Activated B cell treated with CpG ODN at 0.5 μM for 24 hours (primary cell): ENCODE measurements around the gene SLC35B1. TPM values are rescaled to one million over a fixed set of nuclear protein-coding genes. Genes with fewer than 3 reads are reported as not detected.

Source experiments
- ATAC-seq: fragments of 200-7000 bp; cut with Tn5 transposase; one replicate; pipeline ENCODE4 v1.10.0; 2021; ENCODE audit warnings: low read depth, mild to moderate bottlenecking, moderate library complexity
- CTCF ChIA-PET: fragments of 350-600 bp; sonication (Branson Sonifier 250); formaldehyde crosslinking; loops from one replicate; lab custom pipeline; 2021; ENCODE audit warnings: antibody characterized with exemption; lab: Charles Lee
- POLR2A ChIA-PET: fragments of 350-600 bp; sonication (Branson Sonifier 250); formaldehyde crosslinking; loops from one replicate; lab custom pipeline; 2021; ENCODE audit warnings: antibody characterized with exemption; lab: Charles Lee
- DNase-seq: peaks from one replicate; pipeline ENCODE4 v3.0.0; 2022
- H3K27ac Mint-ChIP-seq: one replicate; pipeline ENCODE4 v1.8.0; 2020; ENCODE audit warnings: mixed read lengths
- H3K27me3 Mint-ChIP-seq: one replicate; pipeline ENCODE4 v1.8.0; 2021; ENCODE audit warnings: mixed read lengths
- H3K36me3 Mint-ChIP-seq: one replicate; pipeline ENCODE4 v1.8.0; 2021; ENCODE audit warnings: low read depth, mixed read lengths
- H3K4me1 Mint-ChIP-seq: one replicate; pipeline ENCODE4 v1.8.0; 2021; ENCODE audit warnings: mixed read lengths
- H3K4me3 Mint-ChIP-seq: one replicate; pipeline ENCODE4 v1.8.0; 2020; ENCODE audit warnings: mild to moderate bottlenecking, mixed read lengths
- H3K9me3 Mint-ChIP-seq: one replicate; pipeline ENCODE4 v1.8.0; 2020; ENCODE audit warnings: mixed read lengths
- intact Hi-C: fragments of 100-400 bp; cut with micrococcal nuclease; formaldehyde crosslinking; loops from one replicate; pipeline ENCODE4 v1.15.1; 2024
- total RNA-seq: library from RNA; stranded (reverse); gene quantifications from 2 replicates; pipeline ENCODE4 v1.2.3, GENCODE V29; 2022
- TF ChIP-seq, protein P1 (sequence below): fragments of 200-600 bp; IDR thresholded peaks from one replicate; pipeline ENCODE4 v1.8.0; 2022; ENCODE audit warnings: antibody characterized with exemption, mild to moderate bottlenecking

SLC35B1 gene, protein sequence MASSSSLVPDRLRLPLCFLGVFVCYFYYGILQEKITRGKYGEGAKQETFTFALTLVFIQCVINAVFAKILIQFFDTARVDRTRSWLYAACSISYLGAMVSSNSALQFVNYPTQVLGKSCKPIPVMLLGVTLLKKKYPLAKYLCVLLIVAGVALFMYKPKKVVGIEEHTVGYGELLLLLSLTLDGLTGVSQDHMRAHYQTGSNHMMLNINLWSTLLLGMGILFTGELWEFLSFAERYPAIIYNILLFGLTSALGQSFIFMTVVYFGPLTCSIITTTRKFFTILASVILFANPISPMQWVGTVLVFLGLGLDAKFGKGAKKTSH
- 51.8 and 53.8 TPM in 2 replicates for total RNA-seq

DNA sequence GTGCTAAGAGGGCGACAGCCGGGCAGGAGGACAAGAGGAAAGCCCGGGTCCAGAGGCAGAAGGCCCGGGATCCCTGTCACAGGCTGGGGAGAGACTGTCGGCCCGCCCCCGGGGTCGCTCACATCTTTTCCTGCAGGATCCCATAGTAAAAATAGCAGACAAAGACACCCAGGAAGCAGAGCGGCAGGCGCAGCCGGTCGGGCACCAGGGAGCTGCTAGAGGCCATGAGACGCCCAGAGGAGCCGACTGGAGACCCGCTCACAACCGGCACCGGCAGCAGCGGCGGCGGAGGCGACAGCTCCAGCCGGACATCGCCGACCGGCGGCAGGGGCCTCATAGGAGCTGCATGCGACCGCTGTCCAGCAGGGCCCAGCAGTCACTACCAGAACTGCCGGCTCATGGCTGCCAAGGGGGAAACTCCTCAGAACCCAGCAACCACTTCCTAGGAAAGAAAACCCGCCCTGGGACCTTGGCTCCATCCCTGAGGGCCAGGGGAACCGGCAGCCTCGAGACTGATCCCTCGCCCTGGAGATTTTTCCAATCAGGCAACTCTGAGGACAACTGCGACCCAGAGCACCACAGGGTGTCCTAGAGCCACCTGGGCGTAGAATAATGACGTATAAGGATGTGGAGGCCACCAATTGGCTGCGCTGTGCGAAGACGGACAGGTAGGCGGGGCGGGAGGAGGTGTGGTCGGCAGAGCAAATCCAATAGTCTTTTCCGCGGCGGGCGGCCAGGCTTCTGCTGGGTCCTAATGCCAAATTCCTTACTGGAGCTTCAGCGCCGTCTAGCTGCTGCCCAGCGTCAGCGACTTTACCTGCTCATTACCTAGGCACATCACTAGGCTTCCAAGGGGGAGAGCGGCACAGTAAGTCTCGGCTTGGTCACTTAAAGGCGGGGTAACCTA, at the start of gene SLC35B1:
Gene SLC35B1 (minus strand): TSS at position 357 of the 907 bp plus-strand sequence. CDS start 131 bp downstream, at position 226.
- ChIA-PET CTCF (interaction anchor here (0.6 to 3.1 kb wide), 14 partner anchors 9 to 289 kb away, joined by 3 to 22 read pairs (median 4); partner anchors contain the start of genes FAM117A and KAT7), POLR2A (interaction anchor here (0.6 to 4.5 kb wide), 24 partner anchors 9 to 1016 kb away, joined by 3 to 57 read pairs (median 4); partner anchors contain the start of genes ATP5MC1, FAM117A, KAT7 and SPOP)
- Mint-ChIP-seq H3K9me3 (no peaks in the 10 kb centered on the region), H3K27me3 (no peaks in the 10 kb centered on the region), H3K27ac (peak within 1 kb of the TSS; percentile 99), H3K4me1 (peaks cover 44% of the 10 kb centered on the region), H3K36me3 (peaks cover 67% of the 10 kb centered on the region), H3K4me3 (peak within 1 kb of the TSS; percentile 93)
- peak; percentile 99 for ATAC-seq
- intact Hi-C loops = loop anchor here (1.0 to 5.0 kb wide), 10 partner anchors 31 to 346 kb away; partner anchors contain the start of genes DLX3, FAM117A, KAT7 and PHB1
- DNase-seq = peak; percentile 89
- TF ChIP-seq, protein P1, sequence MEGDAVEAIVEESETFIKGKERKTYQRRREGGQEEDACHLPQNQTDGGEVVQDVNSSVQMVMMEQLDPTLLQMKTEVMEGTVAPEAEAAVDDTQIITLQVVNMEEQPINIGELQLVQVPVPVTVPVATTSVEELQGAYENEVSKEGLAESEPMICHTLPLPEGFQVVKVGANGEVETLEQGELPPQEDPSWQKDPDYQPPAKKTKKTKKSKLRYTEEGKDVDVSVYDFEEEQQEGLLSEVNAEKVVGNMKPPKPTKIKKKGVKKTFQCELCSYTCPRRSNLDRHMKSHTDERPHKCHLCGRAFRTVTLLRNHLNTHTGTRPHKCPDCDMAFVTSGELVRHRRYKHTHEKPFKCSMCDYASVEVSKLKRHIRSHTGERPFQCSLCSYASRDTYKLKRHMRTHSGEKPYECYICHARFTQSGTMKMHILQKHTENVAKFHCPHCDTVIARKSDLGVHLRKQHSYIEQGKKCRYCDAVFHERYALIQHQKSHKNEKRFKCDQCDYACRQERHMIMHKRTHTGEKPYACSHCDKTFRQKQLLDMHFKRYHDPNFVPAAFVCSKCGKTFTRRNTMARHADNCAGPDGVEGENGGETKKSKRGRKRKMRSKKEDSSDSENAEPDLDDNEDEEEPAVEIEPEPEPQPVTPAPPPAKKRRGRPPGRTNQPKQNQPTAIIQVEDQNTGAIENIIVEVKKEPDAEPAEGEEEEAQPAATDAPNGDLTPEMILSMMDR = no peak

DNA sequence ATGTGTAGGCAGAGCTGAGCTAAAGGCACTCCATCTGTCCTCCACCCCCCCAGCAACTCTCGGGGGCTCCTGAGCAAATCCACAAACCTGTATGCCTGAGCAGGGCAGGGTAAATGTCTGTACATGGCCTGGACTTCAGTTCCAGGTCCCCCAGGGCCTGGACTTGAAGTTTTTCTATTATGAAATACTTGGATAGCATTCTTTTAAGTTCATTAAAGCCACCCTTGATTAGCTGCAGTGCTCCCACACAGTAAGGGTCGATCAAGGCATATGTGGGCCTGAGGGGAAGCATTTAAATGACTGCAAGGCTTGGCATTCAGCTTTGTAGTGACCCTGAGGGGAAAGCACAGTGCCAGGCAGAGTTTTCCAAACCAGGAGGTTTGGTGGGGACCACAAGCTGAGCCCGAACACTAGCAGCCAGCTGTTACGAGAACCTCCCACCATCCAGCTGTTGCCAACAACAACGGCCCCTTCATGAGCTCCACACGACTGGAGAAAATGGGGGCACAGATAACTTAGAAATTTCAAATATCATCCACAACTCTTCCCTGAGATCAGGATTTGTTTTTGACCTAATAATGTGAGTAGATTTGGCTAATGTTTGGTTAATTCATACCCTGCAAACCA, 49.5 kb upstream of the SLC35B1 start:
- Mint-ChIP-seq H3K9me3 (no peaks in the 10 kb centered on the region), H3K36me3 (peaks cover 48% of the 10 kb centered on the region), H3K4me3 (no peak overlapping the region), H3K4me1 (peaks cover 69% of the 10 kb centered on the region), H3K27me3 (no peaks in the 10 kb centered on the region), H3K27ac (no peak overlapping the region)
- DNase-seq = no peak
- no peak for ATAC-seq
- CTCF ChIA-PET = interaction anchor here (0.7 kb wide), 1 partner anchor 10 kb away, joined by 6 read pairs; no protein-coding TSS in a partner anchor
- TF ChIP-seq, protein P1 = no peak
- intact Hi-C loops = no loop called here
- POLR2A ChIA-PET = interaction anchor here (0.6 to 9.0 kb wide), 2 partner anchors 10 to 110 kb away, joined by 4 to 129 read pairs; no protein-coding TSS in a partner anchor

DNA sequence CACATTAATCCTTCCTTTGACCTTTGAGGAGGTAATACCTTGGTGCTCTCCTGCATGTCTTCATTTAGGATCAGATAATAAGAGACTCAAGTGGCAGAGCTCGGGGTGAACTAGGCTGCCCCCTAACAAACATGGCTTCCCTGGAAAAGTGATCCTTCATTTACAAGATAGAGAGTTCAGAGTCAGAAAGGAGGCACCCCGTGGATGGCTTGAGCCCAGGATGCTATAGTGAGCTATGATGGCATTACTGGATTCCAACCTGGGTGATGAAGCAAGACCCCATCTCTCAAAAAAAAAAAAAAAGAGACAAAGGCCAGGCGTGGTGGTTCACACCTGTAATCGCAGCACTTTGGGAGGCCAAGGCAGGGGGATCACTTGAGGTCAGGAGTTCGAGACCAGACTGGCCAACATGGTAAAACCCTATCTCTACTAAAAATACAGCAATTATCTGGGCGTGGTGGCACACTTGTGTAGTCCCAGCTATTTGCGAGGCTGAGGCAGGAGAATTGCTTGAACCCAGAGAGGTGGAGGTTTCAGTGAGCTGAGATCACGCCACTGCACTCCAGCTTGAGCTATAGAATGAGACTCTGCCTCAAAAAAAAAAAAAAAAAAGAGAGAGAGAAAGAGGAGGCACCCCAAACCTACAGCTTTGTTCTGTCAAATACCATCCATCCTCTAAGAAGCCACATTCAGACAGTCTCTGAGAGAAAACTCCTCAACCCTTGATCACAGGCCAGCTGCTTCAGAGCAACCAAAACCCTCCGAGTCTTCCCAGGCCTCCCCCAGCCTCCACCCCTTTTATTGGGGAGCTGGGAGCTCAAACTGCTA, 48.8 kb upstream of the SLC35B1 start:
- POLR2A ChIA-PET = interaction anchor here (0.5 to 9.0 kb wide), 7 partner anchors 6 to 187 kb away, joined by 3 to 129 read pairs (median 4); partner anchors contain the start of gene FAM117A
- CTCF ChIA-PET = interaction anchor here (0.7 kb wide), 1 partner anchor 9 kb away, joined by 6 read pairs; no protein-coding TSS in a partner anchor
- H3K9me3 Mint-ChIP-seq = no peaks in the 10 kb centered on the region
- TF ChIP-seq, protein P1 = no peak
- no peak for ATAC-seq
- H3K4me1 Mint-ChIP-seq = peaks cover 64% of the 10 kb centered on the region
- H3K27ac Mint-ChIP-seq = peak overlapping the region; percentile 70
- no peaks in the 10 kb centered on the region for H3K27me3 Mint-ChIP-seq
- peaks cover 48% of the 10 kb centered on the region for H3K36me3 Mint-ChIP-seq
- no peak overlapping the region for H3K4me3 Mint-ChIP-seq
- intact Hi-C loops = no loop called here
- no peak for DNase-seq

DNA sequence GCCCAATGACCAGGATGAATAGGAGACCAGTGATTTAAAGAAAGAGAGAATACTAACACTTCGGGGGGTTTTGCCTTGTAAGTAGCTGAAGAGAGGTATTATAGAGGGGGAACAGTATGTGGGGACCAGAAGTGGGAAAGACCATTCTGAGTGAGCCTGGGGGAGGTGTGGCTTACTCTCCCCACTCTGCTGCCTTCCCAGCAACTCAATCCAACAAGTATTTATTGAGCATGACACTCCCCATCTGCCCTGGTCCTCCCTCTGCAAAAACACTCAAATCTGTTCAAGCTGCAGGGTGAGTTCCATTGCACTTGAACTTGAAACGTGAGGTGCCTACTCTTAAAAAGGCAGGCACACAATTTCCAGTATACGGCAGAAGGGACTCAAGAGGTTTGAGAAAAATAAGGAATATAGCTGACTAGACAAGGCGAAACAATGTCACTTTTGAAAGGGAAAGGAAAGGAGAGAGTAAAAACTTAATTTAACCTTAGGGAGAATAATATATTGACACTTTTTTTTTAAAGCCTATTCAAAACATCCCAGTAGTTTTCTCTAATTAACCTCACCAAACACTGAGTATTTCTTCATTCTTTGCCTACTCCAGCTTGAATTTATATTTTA, 48.0 kb upstream of the SLC35B1 start:
- no peaks in the 10 kb centered on the region for H3K9me3 Mint-ChIP-seq
- H3K4me3 Mint-ChIP-seq = no peak overlapping the region
- POLR2A ChIA-PET = interaction anchor here (0.5 to 6.6 kb wide), 4 partner anchors 7 to 186 kb away, joined by 3 to 54 read pairs (median 3); partner anchors contain the start of gene FAM117A
- H3K4me1 Mint-ChIP-seq = peaks cover 61% of the 10 kb centered on the region
- intact Hi-C loops = no loop called here
- CTCF ChIA-PET = no interaction called here
- H3K27me3 Mint-ChIP-seq = no peaks in the 10 kb centered on the region
- peak overlapping the region; percentile 70 for H3K27ac Mint-ChIP-seq
- peaks cover 46% of the 10 kb centered on the region for H3K36me3 Mint-ChIP-seq
- TF ChIP-seq, protein P1 = no peak
- ATAC-seq = no peak
- no peak for DNase-seq
